H9 (cell line): ENCODE data around the gene PTK6. TPM values are rescaled to one million over a fixed set of nuclear protein-coding genes. Genes with fewer than 3 reads are reported as not detected.

Experiments
- DNase-seq: peaks from one replicate; pipeline ENCODE4 v3.0.0-alpha.2; 2017
- H2AFZ ChIP-seq: one replicate; pipeline ENCODE4 v1.6.1; 2013; ENCODE audit warnings: mild to moderate bottlenecking, low read length, control low read depth, moderate library complexity
- H2AK5ac ChIP-seq: 2 replicates; pipeline ENCODE4 v1.6.1; 2013; ENCODE audit warnings: low read length, control low read depth, mixed read lengths; ENCODE audit not compliant: insufficient read length
- H2BK120ac ChIP-seq: one replicate; pipeline ENCODE4 v1.6.1; 2013; ENCODE audit warnings: low read depth, mild to moderate bottlenecking, low read length, control low read depth, inconsistent platforms; ENCODE audit not compliant: poor library complexity, severe bottlenecking
- H2BK12ac ChIP-seq: 2 replicates; pipeline ENCODE4 v1.6.1; 2013; ENCODE audit warnings: low read length, control low read depth, mixed read lengths, low read depth; ENCODE audit not compliant: insufficient read length
- H2BK15ac ChIP-seq: 2 replicates; pipeline ENCODE4 v1.6.1; 2013; ENCODE audit warnings: low read depth, low read length, control low read depth
- H2BK20ac ChIP-seq: one replicate; pipeline ENCODE4 v1.6.1; 2013; ENCODE audit warnings: low read depth, mild to moderate bottlenecking, low read length, control low read depth, inconsistent platforms; ENCODE audit not compliant: poor library complexity, severe bottlenecking
- H2BK5ac ChIP-seq: 2 replicates; pipeline ENCODE4 v1.6.1; 2013; ENCODE audit warnings: low read length, control low read depth, mixed read lengths; ENCODE audit not compliant: insufficient read length
- H3K14ac ChIP-seq: 2 replicates; pipeline ENCODE4 v1.6.1; 2013; ENCODE audit warnings: low read length, control low read depth; ENCODE audit not compliant: insufficient read depth
- H3K18ac ChIP-seq: 2 replicates; pipeline ENCODE4 v1.6.1; 2013; ENCODE audit warnings: low read depth, mild to moderate bottlenecking, mixed read lengths, low read length, control low read depth; ENCODE audit not compliant: insufficient read length
- H3K23ac ChIP-seq: 2 replicates; pipeline ENCODE4 v1.6.1; 2013; ENCODE audit warnings: low read length, control low read depth, mixed read lengths, low read depth; ENCODE audit not compliant: insufficient read length
- H3K23me2 ChIP-seq: 2 replicates; pipeline ENCODE4 v1.6.1; 2013; ENCODE audit warnings: low read depth, mild to moderate bottlenecking, mixed read lengths, low read length, control low read depth; ENCODE audit not compliant: insufficient read length, poor library complexity, severe bottlenecking
- H3K27ac ChIP-seq: 2 replicates; pipeline ENCODE4 v1.5.1; 2013; ENCODE audit warnings: low read length, control low read depth, mixed read lengths, low read depth; ENCODE audit not compliant: insufficient read length
- H3K27me3 ChIP-seq: 2 replicates; pipeline ENCODE4 v1.6.1; 2013; ENCODE audit warnings: low read length, control low read depth, inconsistent platforms; ENCODE audit not compliant: insufficient read depth
- H3K4ac ChIP-seq: 2 replicates; pipeline ENCODE4 v1.6.1; 2013; ENCODE audit warnings: low read depth, mild to moderate bottlenecking, control low read depth, inconsistent platforms, low read length, moderate library complexity
- H3K4me1 ChIP-seq: 2 replicates; pipeline ENCODE4 v1.6.1; 2013; ENCODE audit warnings: low read length, control low read depth, inconsistent platforms; ENCODE audit not compliant: insufficient read depth
- H3K4me2 ChIP-seq: 2 replicates; pipeline ENCODE4 v1.6.1; 2013; ENCODE audit warnings: low read length, control low read depth, mixed read lengths; ENCODE audit not compliant: insufficient read length, insufficient read depth
- H3K56ac ChIP-seq: 2 replicates; pipeline ENCODE4 v1.6.1; 2013; ENCODE audit warnings: low read depth, mild to moderate bottlenecking, mixed read lengths, low read length, control low read depth; ENCODE audit not compliant: insufficient read length
- H3K79me1 ChIP-seq: 2 replicates; pipeline ENCODE4 v1.6.1; 2013; ENCODE audit warnings: low read depth, mild to moderate bottlenecking, moderate library complexity, low read length, control low read depth, inconsistent platforms; ENCODE audit not compliant: insufficient read depth, poor library complexity, severe bottlenecking
- H3K79me2 ChIP-seq: 2 replicates; pipeline ENCODE4 v1.6.1; 2013; ENCODE audit warnings: low read length, control low read depth, inconsistent platforms; ENCODE audit not compliant: insufficient read depth
- H3K9ac ChIP-seq: 2 replicates; pipeline ENCODE4 v1.6.1; 2013; ENCODE audit warnings: low read length, control low read depth, mixed read lengths; ENCODE audit not compliant: insufficient read length; ENCODE audit errors: extremely low read depth
- H3K9me3 ChIP-seq: one replicate; pipeline ENCODE4 v1.6.1; 2013; ENCODE audit warnings: low read depth, low read length, inconsistent platforms; ENCODE audit not compliant: control insufficient read depth
- H3T11ph ChIP-seq: one replicate; pipeline ENCODE4 v1.6.1; 2013; ENCODE audit warnings: mild to moderate bottlenecking, low read length, control low read depth, inconsistent platforms
- H4K20me1 ChIP-seq: one replicate; pipeline ENCODE4 v1.6.1; 2013; ENCODE audit not compliant: control insufficient read depth, insufficient read length, insufficient read depth
- H4K5ac ChIP-seq: 2 replicates; pipeline ENCODE4 v1.6.1; 2013; ENCODE audit warnings: low read depth, mild to moderate bottlenecking, mixed read lengths, low read length, control low read depth; ENCODE audit not compliant: insufficient read length
- H4K8ac ChIP-seq: replicated peaks from 2 replicates; pipeline ENCODE4 v1.6.1; 2013; ENCODE audit warnings: low read length, control low read depth, mixed read lengths, low read depth; ENCODE audit not compliant: insufficient read length
- H4K91ac ChIP-seq: 2 replicates; pipeline ENCODE4 v1.6.1; 2013; ENCODE audit warnings: low read depth, mild to moderate bottlenecking, moderate library complexity, mixed read lengths, low read length, control low read depth; ENCODE audit not compliant: insufficient read length
- H3K27ac Mint-ChIP-seq, 3 experiments: 2 replicates in 2 of 3; 3 replicates in 1 of 3; pipeline ENCODE4 v1.8.0; 2020 to 2021; ENCODE audit warnings: mixed read lengths in 3 of 3, mild to moderate bottlenecking in 1 of 3, moderate library complexity in 1 of 3
- H3K27me3 Mint-ChIP-seq: 2 replicates; pipeline ENCODE4 v1.8.0; 2021; ENCODE audit warnings: low read depth, mild to moderate bottlenecking, moderate library complexity, mixed read lengths
- H3K36me3 Mint-ChIP-seq, 3 experiments: 2 replicates in 2 of 3; 3 replicates in 1 of 3; pipeline ENCODE4 v1.8.0; 2020 to 2021; ENCODE audit warnings: low read depth in 3 of 3, mixed read lengths in 3 of 3; ENCODE audit not compliant: insufficient read depth in 1 of 3
- H3K4me1 Mint-ChIP-seq, 2 experiments: 2 replicates each; pipeline ENCODE4 v1.8.0; 2020; ENCODE audit warnings: mixed read lengths in 2 of 2
- H3K4me3 Mint-ChIP-seq, 2 experiments: 2 replicates in 1 of 2; 3 replicates in 1 of 2; pipeline ENCODE4 v1.8.0; 2020 to 2021; ENCODE audit warnings: mild to moderate bottlenecking in 2 of 2, mixed read lengths in 2 of 2, moderate library complexity in 1 of 2
- H3K9me3 Mint-ChIP-seq, 2 experiments: 2 replicates in 1 of 2; 3 replicates in 1 of 2; pipeline ENCODE4 v1.8.0; 2020; ENCODE audit warnings: mild to moderate bottlenecking in 2 of 2, mixed read lengths in 2 of 2, moderate library complexity in 1 of 2
- WGBS: extraction: QIAGEN DNeasy Blood & Tissue Kit; methylation state at CpG from one replicate; pipeline ENCODE4 v1.1.7; 2013; ENCODE audit warnings: missing lambda C conversion rate, low lambda C conversion rate, mixed read lengths; ENCODE audit not compliant: insufficient read length; ENCODE audit errors: extremely low coverage; 5-methylcytosine and 5-hydroxymethylcytosine counted together
- total RNA-seq: library from RNA; stranded (reverse); gene quantifications from 2 replicates; pipeline ENCODE4 v1.2.1, GENCODE V29; 2021
- TF ChIP-seq, protein P1 (sequence below): fragments of 200-600 bp; sonication (generic); conservative IDR thresholded peaks from 3 replicates; pipeline ENCODE4 v1.8.0; 2021; ENCODE audit warnings: antibody characterized with exemption, mild to moderate bottlenecking

PTK6 gene
- total RNA-seq, 1 experiment from 2014 or later: 0.46 TPM

DNA sequence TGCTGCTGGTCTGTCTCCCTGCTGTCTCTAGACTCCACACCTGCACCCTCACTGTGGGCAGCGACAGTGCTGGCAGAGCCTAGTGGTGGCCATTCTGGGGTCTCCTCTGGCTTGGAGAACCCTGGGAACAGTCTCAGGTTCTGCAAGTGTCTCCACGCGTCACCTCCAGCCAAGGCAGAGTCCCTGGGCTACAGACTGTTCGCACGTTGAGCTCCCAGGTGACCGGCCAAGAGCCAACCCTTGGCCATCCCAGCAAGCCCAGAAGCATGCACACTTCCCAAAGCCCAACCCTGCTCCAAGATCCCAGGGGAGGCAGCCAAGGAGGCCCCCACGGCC lies 43.1 kb downstream of the PTK6 start:
- H3K4me3 Mint-ChIP-seq: no peak overlapping the region
- H2BK5ac ChIP-seq: no peak overlapping the region
- no peaks in the 10 kb centered on the region for H3K79me2 ChIP-seq
- TF ChIP-seq, protein P1, sequence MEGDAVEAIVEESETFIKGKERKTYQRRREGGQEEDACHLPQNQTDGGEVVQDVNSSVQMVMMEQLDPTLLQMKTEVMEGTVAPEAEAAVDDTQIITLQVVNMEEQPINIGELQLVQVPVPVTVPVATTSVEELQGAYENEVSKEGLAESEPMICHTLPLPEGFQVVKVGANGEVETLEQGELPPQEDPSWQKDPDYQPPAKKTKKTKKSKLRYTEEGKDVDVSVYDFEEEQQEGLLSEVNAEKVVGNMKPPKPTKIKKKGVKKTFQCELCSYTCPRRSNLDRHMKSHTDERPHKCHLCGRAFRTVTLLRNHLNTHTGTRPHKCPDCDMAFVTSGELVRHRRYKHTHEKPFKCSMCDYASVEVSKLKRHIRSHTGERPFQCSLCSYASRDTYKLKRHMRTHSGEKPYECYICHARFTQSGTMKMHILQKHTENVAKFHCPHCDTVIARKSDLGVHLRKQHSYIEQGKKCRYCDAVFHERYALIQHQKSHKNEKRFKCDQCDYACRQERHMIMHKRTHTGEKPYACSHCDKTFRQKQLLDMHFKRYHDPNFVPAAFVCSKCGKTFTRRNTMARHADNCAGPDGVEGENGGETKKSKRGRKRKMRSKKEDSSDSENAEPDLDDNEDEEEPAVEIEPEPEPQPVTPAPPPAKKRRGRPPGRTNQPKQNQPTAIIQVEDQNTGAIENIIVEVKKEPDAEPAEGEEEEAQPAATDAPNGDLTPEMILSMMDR: no peak
- no peak overlapping the region for H3K23ac ChIP-seq
- no peak overlapping the region for H3K27ac Mint-ChIP-seq
- peaks cover 4% of the 10 kb centered on the region; the same call in 1 of the 2 replicates for H3K27me3 ChIP-seq
- H2BK120ac ChIP-seq: no peak overlapping the region
- H3K9me3 ChIP-seq: no peaks in the 10 kb centered on the region
- H3K36me3 Mint-ChIP-seq: peaks cover 15 to 24% (median 15%) of the 10 kb centered on the region in 3 experiments; a peak in 6 of 7 replicates
- H4K8ac ChIP-seq: no peak overlapping the region
- whole genome bisulfite sequencing: no CpG with 5 or more reads among the region's 7 CpGs
- peaks cover 5% of the 10 kb centered on the region for H3K23me2 ChIP-seq
- no peak overlapping the region for H2BK12ac ChIP-seq
- no peak overlapping the region for H3K56ac ChIP-seq
- no peak overlapping the region for H2AK5ac ChIP-seq
- no peak overlapping the region for H4K5ac ChIP-seq
- H3K4me2 ChIP-seq: no peak overlapping the region
- H2BK20ac ChIP-seq: no peak overlapping the region
- H2AFZ ChIP-seq: no peak overlapping the region
- no peak overlapping the region for H3K9ac ChIP-seq
- no peak overlapping the region for H2BK15ac ChIP-seq
- no peak overlapping the region for H3T11ph ChIP-seq
- H4K91ac ChIP-seq: no peak overlapping the region
- no peaks in the 10 kb centered on the region for H4K20me1 ChIP-seq
- peaks cover 2 to 11% of the 10 kb centered on the region in 2 experiments; a peak in 3 of 5 replicates for H3K9me3 Mint-ChIP-seq
- no peak overlapping the region for H3K27ac ChIP-seq
- DNase-seq: no peak
- peaks cover 4 to 10% of the 10 kb centered on the region in 2 experiments; a peak in 3 of 4 replicates for H3K4me1 Mint-ChIP-seq
- H3K4ac ChIP-seq: no peak overlapping the region
- H3K4me1 ChIP-seq: no peaks in the 10 kb centered on the region
- H3K14ac ChIP-seq: no peak overlapping the region; the same call in 1 of the 2 replicates
- H3K27me3 Mint-ChIP-seq: peaks cover 51% of the 10 kb centered on the region
- no peaks in the 10 kb centered on the region for H3K79me1 ChIP-seq
- no peak overlapping the region for H3K18ac ChIP-seq
